Natural killer cell treated with Interleukin-12 subunit alpha and Interleukin-12 subunit beta and Interleukin-15 and Interleukin-18, amount 100 ng/mL, for 72 hours (primary cell): ENCODE data around the gene RPS5. TPM values are rescaled to one million over a fixed set of nuclear protein-coding genes. Genes with fewer than 3 reads are reported as not detected.
A peak's percentile ranks its signal among the peaks of the same experiment; 100 is the strongest.

Experiments used
- ATAC-seq, 2 donors: fragments of 150-1000 bp; cut with Tn5 transposase in 1 of 2; sonication (Bioruptor Pico), chemical (Tn5 transposase) in 1 of 2; 2 replicates each; pipeline ENCODE4 v1.10.0; 2021
- DNase-seq: peaks from one replicate; pipeline ENCODE4 v3.0.0; 2022; ENCODE audit warnings: low spot score
- H3K27ac Mint-ChIP-seq, 2 donors: 1 replicate in 1 of 2; 2 replicates in 1 of 2; pipeline ENCODE4 v1.8.0; 2022; ENCODE audit warnings: mixed read lengths in 2 of 2, mild to moderate bottlenecking in 1 of 2, moderate library complexity in 1 of 2
- H3K27me3 Mint-ChIP-seq, 2 donors: 1 replicate in 1 of 2; 2 replicates in 1 of 2; pipeline ENCODE4 v1.8.0; 2022; ENCODE audit warnings: mixed read lengths in 2 of 2
- H3K36me3 Mint-ChIP-seq: one replicate; pipeline ENCODE4 v1.8.0; 2022; ENCODE audit warnings: mixed read lengths
- H3K4me1 Mint-ChIP-seq, 2 donors: 1 replicate in 1 of 2; 2 replicates in 1 of 2; pipeline ENCODE4 v1.8.0; 2022; ENCODE audit warnings: low read depth in 2 of 2, mixed read lengths in 2 of 2, mild to moderate bottlenecking in 1 of 2
- H3K4me3 Mint-ChIP-seq: one replicate; pipeline ENCODE4 v1.8.0; 2022; ENCODE audit warnings: mixed read lengths
- H3K9me3 Mint-ChIP-seq: 2 replicates; pipeline ENCODE4 v1.8.0; 2022; ENCODE audit warnings: mixed read lengths
- total RNA-seq, 2 donors: library from RNA; stranded (reverse); gene quantifications; one replicate each; pipeline ENCODE4 v1.2.3, GENCODE V29; 2022

RPS5 gene
- total RNA-seq, 2 donors from 2014 or later: 757 to 786 TPM

- no peaks in the 10 kb centered on the region for H3K9me3 Mint-ChIP-seq
- H3K4me3 Mint-ChIP-seq: peak overlapping the region; percentile 90
- ATAC-seq (peak; percentile 0 to 12), DNase-seq (no peak)
- H3K27ac Mint-ChIP-seq: peak overlapping the region; percentile 93 to 95
- peaks cover 14% of the 10 kb centered on the region for H3K36me3 Mint-ChIP-seq
- no peaks in the 10 kb centered on the region for H3K27me3 Mint-ChIP-seq
- peaks cover 25 to 32% of the 10 kb centered on the region in 2 donors for H3K4me1 Mint-ChIP-seq
Observed at GRCh38 chr19:58385891-58386575, 1.0 kb upstream of the RPS5 start.

- ATAC-seq (no peak), DNase-seq (no peak)
- Mint-ChIP-seq H3K36me3 (peaks cover 14% of the 10 kb centered on the region), H3K4me1 (peaks cover 21 to 28% of the 10 kb centered on the region in 2 donors), H3K27me3 (no peaks in the 10 kb centered on the region), H3K27ac (peak overlapping the region; percentile 93 to 95), H3K4me3 (peak overlapping the region; percentile 90), H3K9me3 (no peaks in the 10 kb centered on the region)
Observed at GRCh38 chr19:58387338-58388174, 487 bp downstream of the RPS5 start.

DNA sequence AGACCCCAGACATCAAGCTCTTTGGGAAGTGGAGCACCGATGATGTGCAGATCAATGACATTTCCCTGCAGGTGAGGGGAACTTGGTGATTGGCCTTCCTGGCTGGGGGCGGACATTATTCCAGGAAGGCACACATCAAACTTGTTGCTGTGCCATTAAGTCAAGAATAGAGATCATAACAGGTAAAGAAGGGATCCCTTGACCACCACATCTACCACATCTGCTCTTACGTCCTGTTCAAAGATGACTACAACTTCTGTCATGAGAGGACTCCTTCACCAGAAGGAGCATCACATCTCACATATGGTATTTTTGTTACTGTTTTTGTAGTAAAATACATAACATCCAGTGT, 1.1 kb downstream of the RPS5 start:
- Mint-ChIP-seq H3K36me3 (peaks cover 14% of the 10 kb centered on the region), H3K27me3 (no peaks in the 10 kb centered on the region), H3K9me3 (no peaks in the 10 kb centered on the region), H3K4me3 (peak overlapping the region; percentile 90), H3K4me1 (peaks cover 24 to 28% of the 10 kb centered on the region in 2 donors), H3K27ac (peak overlapping the region; percentile 93 to 95)
- no peak for ATAC-seq
- no peak for DNase-seq

GRCh38 chr19:58392945-58393724, 6.1 kb downstream of the RPS5 start:
- no peaks in the 10 kb centered on the region for H3K9me3 Mint-ChIP-seq
- peaks cover 15 to 20% of the 10 kb centered on the region in 2 donors for H3K4me1 Mint-ChIP-seq
- no peak for DNase-seq
- H3K27ac Mint-ChIP-seq: no peak overlapping the region
- peaks cover 0 to 2% of the 10 kb centered on the region in 2 donors for H3K27me3 Mint-ChIP-seq
- ATAC-seq: no peak
- no peak overlapping the region for H3K4me3 Mint-ChIP-seq
- peaks cover 24% of the 10 kb centered on the region for H3K36me3 Mint-ChIP-seq

GRCh38 chr19:58393725-58394033, 6.6 kb downstream of the RPS5 start:
- DNase-seq: no peak
- Mint-ChIP-seq H3K9me3 (no peaks in the 10 kb centered on the region), H3K4me3 (no peak overlapping the region), H3K36me3 (peaks cover 21% of the 10 kb centered on the region), H3K27me3 (peaks cover 0 to 2% of the 10 kb centered on the region in 2 donors), H3K27ac (no peak overlapping the region), H3K4me1 (peaks cover 13 to 19% of the 10 kb centered on the region in 2 donors)
- ATAC-seq: no peak

GRCh38 chr19:58394821-58395219, 7.8 kb downstream of the RPS5 start:
- Mint-ChIP-seq H3K27me3 (peaks cover 0 to 2% of the 10 kb centered on the region in 2 donors), H3K27ac (no peak overlapping the region), H3K36me3 (peaks cover 14% of the 10 kb centered on the region), H3K4me1 (peaks cover 6 to 16% of the 10 kb centered on the region in 2 donors), H3K4me3 (no peak overlapping the region), H3K9me3 (no peaks in the 10 kb centered on the region)
- ATAC-seq (no peak), DNase-seq (peak; percentile 28)

DNA sequence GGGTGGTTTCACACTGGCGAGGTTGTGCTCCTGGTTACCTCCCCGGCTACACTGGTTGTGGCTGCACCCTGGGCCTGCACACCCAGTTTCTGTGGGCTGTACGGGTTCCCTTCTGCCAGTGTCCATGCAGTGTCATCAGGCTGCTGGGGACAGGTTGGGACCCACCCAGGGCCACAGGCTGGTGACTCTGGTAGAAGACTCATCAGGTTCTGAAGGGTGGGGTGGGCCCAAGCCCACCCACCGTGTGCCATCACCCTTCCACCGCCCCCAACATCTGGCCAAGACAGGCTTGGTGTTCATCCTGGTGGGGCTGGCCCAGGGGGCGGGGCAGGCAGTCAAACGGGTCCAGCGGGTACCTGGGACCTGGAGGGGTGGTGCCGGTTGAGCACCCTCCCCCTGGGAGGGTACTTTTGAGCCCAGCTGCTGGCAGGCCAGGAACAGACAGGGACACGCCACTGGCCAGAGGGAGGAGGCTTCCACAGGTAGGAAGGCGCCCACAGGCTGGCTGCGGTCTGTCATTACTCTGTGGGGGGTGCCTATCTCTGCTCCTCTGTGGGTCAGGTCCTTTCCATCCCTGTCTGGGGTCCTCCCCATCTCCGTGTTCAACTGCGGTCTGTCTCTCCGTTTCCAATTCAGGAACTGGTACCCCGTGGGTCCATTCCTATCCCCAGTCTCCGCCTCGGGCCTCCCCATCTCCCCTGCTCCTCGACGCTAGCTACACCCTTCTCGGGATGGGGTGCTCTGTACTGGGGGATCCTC, 8.3 kb downstream of the RPS5 start, which contains the start of gene RNF225:
TSS of gene RNF225 (plus strand) at position 437 of the 759 bp plus-strand sequence. CDS start 434 bp downstream, outside the sequence.
- ATAC-seq: peak in 1 of 2 donors; percentile 17
- no peaks in the 10 kb centered on the region for H3K9me3 Mint-ChIP-seq
- DNase-seq: peak; percentile 37
- H3K4me3 Mint-ChIP-seq: no peak within 1 kb of the TSS
- H3K27me3 Mint-ChIP-seq: peaks cover 0 to 2% of the 10 kb centered on the region in 2 donors
- H3K27ac Mint-ChIP-seq: no peak within 1 kb of the TSS
- H3K36me3 Mint-ChIP-seq: peaks cover 14% of the 10 kb centered on the region
- peaks cover 6 to 17% of the 10 kb centered on the region in 2 donors for H3K4me1 Mint-ChIP-seq

- Mint-ChIP-seq H3K36me3 (peaks cover 14% of the 10 kb centered on the region), H3K27ac (no peak overlapping the region), H3K4me1 (peaks cover 8 to 19% of the 10 kb centered on the region in 2 donors), H3K4me3 (no peak overlapping the region), H3K9me3 (no peaks in the 10 kb centered on the region), H3K27me3 (peaks cover 0 to 2% of the 10 kb centered on the region in 2 donors)
- ATAC-seq: no peak
- peak; percentile 55 for DNase-seq
Observed at GRCh38 chr19:58395979-58396627, 9.0 kb downstream of the RPS5 start.

DNA sequence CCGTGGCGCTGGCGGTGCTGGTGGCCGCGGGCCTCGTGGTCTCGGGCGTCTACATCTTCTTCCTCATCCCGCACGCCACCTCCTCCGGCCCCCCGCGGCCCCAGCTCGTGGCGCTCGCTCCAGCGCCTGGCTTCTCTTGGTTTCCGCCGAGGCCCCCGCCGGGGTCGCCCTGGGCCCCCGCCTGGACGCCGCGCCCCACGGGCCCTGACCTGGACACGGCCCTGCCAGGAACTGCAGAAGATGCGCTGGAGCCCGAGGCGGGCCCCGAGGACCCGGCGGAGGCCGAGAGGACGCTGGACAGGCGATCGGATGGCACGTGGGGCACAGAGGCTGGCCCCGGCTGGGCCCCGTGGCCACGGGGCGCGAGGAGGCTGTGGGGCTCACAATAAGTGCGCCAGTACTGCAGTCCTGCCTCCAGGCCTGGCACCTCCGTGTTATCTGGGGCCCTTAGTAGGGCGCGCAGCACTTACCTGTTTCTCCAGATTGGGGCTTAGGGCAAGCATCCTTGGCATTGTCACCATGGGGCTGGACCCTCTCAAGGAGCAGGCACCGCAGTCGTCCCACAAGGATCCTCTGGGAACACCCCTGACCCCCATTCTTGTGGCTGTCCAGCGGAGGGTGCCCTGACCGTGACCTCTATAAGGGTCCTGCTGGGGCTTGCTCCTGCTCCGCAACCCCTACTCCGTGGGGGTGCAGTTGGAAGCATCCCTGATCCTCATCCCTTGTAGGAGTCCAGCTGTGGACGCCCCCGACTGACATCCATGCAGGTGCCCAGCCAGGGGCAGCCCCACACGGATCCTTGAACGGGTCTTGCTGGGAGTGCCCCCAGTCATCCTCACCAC, 9.8 kb downstream of the RPS5 start:
- Mint-ChIP-seq H3K4me3 (no peak overlapping the region), H3K9me3 (no peaks in the 10 kb centered on the region), H3K27me3 (peaks cover 0 to 2% of the 10 kb centered on the region in 2 donors), H3K27ac (no peak overlapping the region), H3K36me3 (peaks cover 14% of the 10 kb centered on the region), H3K4me1 (peaks cover 12 to 23% of the 10 kb centered on the region in 2 donors)
- DNase-seq (peak; percentile 56), ATAC-seq (no peak)

DNA sequence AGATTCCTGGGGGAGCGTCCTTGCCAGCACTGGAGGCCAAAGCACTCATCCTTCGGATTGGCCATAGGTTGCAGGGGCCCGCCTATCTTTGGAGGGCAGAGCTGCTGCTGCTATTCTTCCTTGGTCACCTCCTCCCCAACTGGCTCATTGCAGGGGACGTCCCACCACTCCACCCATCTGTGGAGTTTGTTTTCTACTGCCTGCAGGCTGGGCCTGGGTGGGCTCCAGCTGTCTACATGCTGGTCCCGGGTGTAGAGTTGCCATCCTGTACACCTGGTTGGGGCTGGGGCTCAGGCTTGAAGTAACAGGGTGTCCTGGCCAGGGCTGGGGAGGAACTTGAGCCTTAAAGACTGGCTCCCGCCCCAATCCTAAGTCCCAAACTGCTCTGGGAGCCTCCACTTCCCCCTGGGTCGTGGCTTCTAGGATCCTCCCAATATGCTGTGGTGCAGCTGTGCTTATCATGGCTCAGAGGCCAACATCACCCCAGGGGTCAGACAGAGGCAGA, 10.5 kb downstream of the RPS5 start:
- H3K4me3 Mint-ChIP-seq: no peak overlapping the region
- H3K9me3 Mint-ChIP-seq: no peaks in the 10 kb centered on the region
- ATAC-seq (no peak), DNase-seq (peak; percentile 49)
- H3K27me3 Mint-ChIP-seq: peaks cover 0 to 2% of the 10 kb centered on the region in 2 donors
- peaks cover 12 to 23% of the 10 kb centered on the region in 2 donors for H3K4me1 Mint-ChIP-seq
- H3K36me3 Mint-ChIP-seq: peaks cover 14% of the 10 kb centered on the region
- H3K27ac Mint-ChIP-seq: no peak overlapping the region

DNA sequence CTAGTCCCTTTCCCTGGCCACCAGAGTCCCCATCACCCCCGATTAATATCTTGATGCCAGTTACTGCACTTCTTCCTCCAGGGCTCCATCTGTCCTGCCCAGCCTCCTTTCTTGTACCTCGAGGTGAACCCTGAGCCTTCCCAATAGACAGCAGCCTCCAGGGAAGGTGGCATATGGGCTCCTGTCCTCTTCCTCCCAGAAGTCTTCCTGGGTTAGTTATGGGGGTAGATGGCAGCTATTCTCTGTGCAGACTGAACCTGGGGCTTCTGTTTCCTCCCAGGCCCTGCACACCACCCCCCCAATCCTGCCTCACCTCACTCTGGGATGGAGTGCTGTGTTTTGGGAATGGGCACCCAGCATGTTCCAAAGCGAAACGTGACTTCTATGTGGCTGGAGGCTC, 11.0 kb downstream of the RPS5 start:
- DNase-seq: peak; percentile 37
- H3K27ac Mint-ChIP-seq: no peak overlapping the region
- H3K4me1 Mint-ChIP-seq: peaks cover 12 to 20% of the 10 kb centered on the region in 2 donors
- H3K27me3 Mint-ChIP-seq: peaks cover 0 to 2% of the 10 kb centered on the region in 2 donors
- no peak overlapping the region for H3K4me3 Mint-ChIP-seq
- no peaks in the 10 kb centered on the region for H3K9me3 Mint-ChIP-seq
- H3K36me3 Mint-ChIP-seq: peaks cover 14% of the 10 kb centered on the region
- ATAC-seq: no peak

- no peak overlapping the region for H3K4me3 Mint-ChIP-seq
- H3K9me3 Mint-ChIP-seq: no peaks in the 10 kb centered on the region
- peak; percentile 56 for DNase-seq
- peaks cover 0 to 2% of the 10 kb centered on the region in 2 donors for H3K27me3 Mint-ChIP-seq
- H3K36me3 Mint-ChIP-seq: peaks cover 11% of the 10 kb centered on the region
- H3K27ac Mint-ChIP-seq: no peak overlapping the region
- ATAC-seq: no peak
- peaks cover 12 to 18% of the 10 kb centered on the region in 2 donors for H3K4me1 Mint-ChIP-seq
Observed at GRCh38 chr19:58398545-58398944, 11.5 kb downstream of the RPS5 start.
